PC-3 (cell line): Measurements from ENCODE around the gene GPR107.

Source experiments
- CTCF ChIP-seq: fragments of 300-600 bp; sonication (generic); conservative IDR thresholded peaks from 2 replicates; pipeline ENCODE4 v1.5.1; 2017; ENCODE audit warnings: antibody characterized with exemption, low read depth, mild to moderate bottlenecking, low read length
- EZH2 ChIP-seq: fragments of 300-600 bp; sonication (generic); IDR thresholded peaks from one replicate; pipeline ENCODE4 v1.6.1; 2017; ENCODE audit warnings: antibody characterized with exemption, mild to moderate bottlenecking, low read length; ENCODE audit not compliant: unreplicated experiment
- EZH2phosphoT487 ChIP-seq: fragments of 300-600 bp; sonication (generic); IDR thresholded peaks from 2 replicates; pipeline ENCODE4 v1.6.1; 2018; ENCODE audit warnings: mild to moderate bottlenecking, antibody characterized with exemption, low read length, borderline replicate concordance

GRCh38 chr9:130128733-130129431 is 75.2 kb downstream of the GPR107 start:
- TF ChIP-seq CTCF (no peak), EZH2 (no peak), EZH2phosphoT487 (no peak)
